Measurements from ENCODE around the gene UBE2D2.

GRCh38 chr5:139619861-139620260 is 58.7 kb downstream of the UBE2D2 start:
- TF ChIP-seq, protein P1, sequence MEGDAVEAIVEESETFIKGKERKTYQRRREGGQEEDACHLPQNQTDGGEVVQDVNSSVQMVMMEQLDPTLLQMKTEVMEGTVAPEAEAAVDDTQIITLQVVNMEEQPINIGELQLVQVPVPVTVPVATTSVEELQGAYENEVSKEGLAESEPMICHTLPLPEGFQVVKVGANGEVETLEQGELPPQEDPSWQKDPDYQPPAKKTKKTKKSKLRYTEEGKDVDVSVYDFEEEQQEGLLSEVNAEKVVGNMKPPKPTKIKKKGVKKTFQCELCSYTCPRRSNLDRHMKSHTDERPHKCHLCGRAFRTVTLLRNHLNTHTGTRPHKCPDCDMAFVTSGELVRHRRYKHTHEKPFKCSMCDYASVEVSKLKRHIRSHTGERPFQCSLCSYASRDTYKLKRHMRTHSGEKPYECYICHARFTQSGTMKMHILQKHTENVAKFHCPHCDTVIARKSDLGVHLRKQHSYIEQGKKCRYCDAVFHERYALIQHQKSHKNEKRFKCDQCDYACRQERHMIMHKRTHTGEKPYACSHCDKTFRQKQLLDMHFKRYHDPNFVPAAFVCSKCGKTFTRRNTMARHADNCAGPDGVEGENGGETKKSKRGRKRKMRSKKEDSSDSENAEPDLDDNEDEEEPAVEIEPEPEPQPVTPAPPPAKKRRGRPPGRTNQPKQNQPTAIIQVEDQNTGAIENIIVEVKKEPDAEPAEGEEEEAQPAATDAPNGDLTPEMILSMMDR (IDR thresholded peaks at IDR 0.05 in 4 of 5, conservative IDR thresholded peaks at IDR 0.05 in 1 of 5), result no peak
- TF ChIP-seq POLR2A (IDR thresholded peaks at IDR 0.05), result no peak

Data from gastrocnemius medialis (tissue), 4 donors.